SKM-1 treated with dmso at 0.1 percent for 144 hours (cell line): ENCODE measurements around the gene KCTD15.

Experiments used
- DNase-seq: peaks from one replicate; lab custom pipeline; 2025; ENCODE audit not compliant: unreplicated experiment; lab: John Stamatoyannopoulos, UW

Gene KCTD15

GRCh38 chr19:33845498-33845897, 48.8 kb downstream of the KCTD15 start:
- DNase-seq: no peak

- no peak for DNase-seq
Observed at GRCh38 chr19:33849551-33850147, 53.0 kb downstream of the KCTD15 start.

GRCh38 chr19:33859016-33859415, 62.3 kb downstream of the KCTD15 start:
- no peak for DNase-seq

- no peak for DNase-seq
Observed at GRCh38 chr19:33860312-33861090, 63.8 kb downstream of the KCTD15 start.

- no peak for DNase-seq
Observed at GRCh38 chr19:33861950-33862349, 65.3 kb downstream of the KCTD15 start.

- DNase-seq: no peak
Observed at GRCh38 chr19:33862981-33863380, 66.3 kb downstream of the KCTD15 start.

- DNase-seq: no peak
Observed at GRCh38 chr19:33863436-33863835, 66.8 kb downstream of the KCTD15 start.

- no peak for DNase-seq
Observed at GRCh38 chr19:33864311-33864850, 67.7 kb downstream of the KCTD15 start.

- DNase-seq: no peak
Observed at GRCh38 chr19:33865306-33865705, 68.6 kb downstream of the KCTD15 start.
